ENCODE data around the gene ASCC1.

DNA sequence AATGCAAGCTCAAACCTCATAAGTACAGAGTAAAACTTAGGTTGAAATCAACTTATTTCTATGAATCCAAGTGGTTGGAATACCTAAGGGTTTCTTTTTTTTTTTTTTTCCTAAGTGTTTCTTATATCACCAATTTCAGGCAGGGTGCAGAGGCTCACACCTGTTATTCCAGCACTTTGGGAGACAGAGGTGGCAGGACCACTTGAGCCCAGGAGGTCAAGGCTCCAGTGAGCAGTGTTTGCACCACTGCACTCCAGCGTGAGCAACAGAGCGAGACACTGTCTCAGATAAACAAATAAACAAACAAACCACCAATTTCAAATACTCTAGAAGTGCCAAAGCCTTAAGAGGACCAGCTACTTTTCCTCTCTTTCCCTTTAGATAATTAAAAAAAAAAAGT is 88.5 kb downstream of the ASCC1 start:
- TF ChIP-seq, protein P1, sequence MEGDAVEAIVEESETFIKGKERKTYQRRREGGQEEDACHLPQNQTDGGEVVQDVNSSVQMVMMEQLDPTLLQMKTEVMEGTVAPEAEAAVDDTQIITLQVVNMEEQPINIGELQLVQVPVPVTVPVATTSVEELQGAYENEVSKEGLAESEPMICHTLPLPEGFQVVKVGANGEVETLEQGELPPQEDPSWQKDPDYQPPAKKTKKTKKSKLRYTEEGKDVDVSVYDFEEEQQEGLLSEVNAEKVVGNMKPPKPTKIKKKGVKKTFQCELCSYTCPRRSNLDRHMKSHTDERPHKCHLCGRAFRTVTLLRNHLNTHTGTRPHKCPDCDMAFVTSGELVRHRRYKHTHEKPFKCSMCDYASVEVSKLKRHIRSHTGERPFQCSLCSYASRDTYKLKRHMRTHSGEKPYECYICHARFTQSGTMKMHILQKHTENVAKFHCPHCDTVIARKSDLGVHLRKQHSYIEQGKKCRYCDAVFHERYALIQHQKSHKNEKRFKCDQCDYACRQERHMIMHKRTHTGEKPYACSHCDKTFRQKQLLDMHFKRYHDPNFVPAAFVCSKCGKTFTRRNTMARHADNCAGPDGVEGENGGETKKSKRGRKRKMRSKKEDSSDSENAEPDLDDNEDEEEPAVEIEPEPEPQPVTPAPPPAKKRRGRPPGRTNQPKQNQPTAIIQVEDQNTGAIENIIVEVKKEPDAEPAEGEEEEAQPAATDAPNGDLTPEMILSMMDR (conservative IDR thresholded peaks at IDR 0.05) = no peak
- TF ChIP-seq ZFX (IDR thresholded peaks at IDR 0.05) = no peak
